PC-9 (cell line): ENCODE measurements around the gene SMC3.

Experiments
- CTCF ChIP-seq: fragments of 200-600 bp; sonication (generic); conservative IDR thresholded peaks from 2 replicates; pipeline ENCODE4 v1.6.1; 2017; ENCODE audit warnings: mixed run types, antibody characterized with exemption, mild to moderate bottlenecking, moderate library complexity
- EZH2 ChIP-seq: fragments of 200-600 bp; sonication (generic); IDR thresholded peaks from 2 replicates; pipeline ENCODE4 v1.8.0; 2017; ENCODE audit warnings: antibody characterized with exemption, low read depth

GRCh38 chr10:110547139-110547761, 20.2 kb upstream of the SMC3 start:
- TF ChIP-seq EZH2 (no peak), CTCF (peak; percentile 83)
